Liver (tissue), 9 donors: Measurements from ENCODE around the gene PTBP3. TPM values are rescaled to one million over a fixed set of nuclear protein-coding genes. Genes with fewer than 3 reads are reported as not detected.

Experiments used
- DNase-seq: peaks from one replicate; pipeline ENCODE4 v3.0.0-alpha.2; 2017; ENCODE audit warnings: low spot score
- H3K27ac ChIP-seq, 2 donors: one replicate each; pipeline ENCODE4 v1.7.0; 2013; ENCODE audit warnings: inconsistent platforms in 2 of 2, low read length in 2 of 2, control low read depth in 1 of 2, low read depth in 1 of 2, mild to moderate bottlenecking in 1 of 2
- H3K27me3 ChIP-seq, 4 donors: one replicate each; pipeline versions ENCODE4 v1.6.1 to v1.7.0; 2013; ENCODE audit warnings: low read length in 3 of 4, inconsistent platforms in 1 of 4, mild to moderate bottlenecking in 1 of 4, moderate library complexity in 1 of 4; ENCODE audit not compliant: control insufficient read depth in 4 of 4, insufficient read depth in 4 of 4
- H3K36me3 ChIP-seq, 4 donors: one replicate each; pipeline versions ENCODE4 v1.6.1 to v1.7.0; 2013; ENCODE audit warnings: low read length in 3 of 4, mild to moderate bottlenecking in 3 of 4, low read depth in 1 of 4, moderate library complexity in 1 of 4; ENCODE audit not compliant: control insufficient read depth in 4 of 4, insufficient read depth in 3 of 4
- H3K4me1 ChIP-seq, 4 donors: one replicate each; pipeline versions ENCODE4 v1.6.1 to v1.7.0; 2013; ENCODE audit warnings: low read length in 3 of 4, mild to moderate bottlenecking in 3 of 4, moderate library complexity in 1 of 4; ENCODE audit not compliant: control insufficient read depth in 4 of 4, insufficient read depth in 4 of 4
- H3K4me3 ChIP-seq, 3 donors: one replicate each; pipeline versions ENCODE4 v1.6.1 to v1.7.0; 2013; ENCODE audit warnings: low read length in 3 of 3, control low read depth in 1 of 3, low read depth in 1 of 3, mild to moderate bottlenecking in 1 of 3
- H3K9ac ChIP-seq, 2 donors: one replicate each; pipeline ENCODE4 v1.7.0; 2013; ENCODE audit warnings: low read length in 2 of 2, mild to moderate bottlenecking in 2 of 2, moderate library complexity in 2 of 2, control low read depth in 1 of 2, low read depth in 1 of 2
- H3K9me3 ChIP-seq, 4 donors: one replicate each; pipeline versions ENCODE4 v1.6.1 to v1.7.0; 2013; ENCODE audit warnings: low read length in 3 of 4; ENCODE audit not compliant: control insufficient read depth in 4 of 4
- EGR1 ChIP-seq, 2 donors: IDR thresholded peaks; 2 replicates each; pipeline ENCODE4 v1.6.1; 2016 to 2018; ENCODE audit warnings: antibody characterized with exemption in 2 of 2, low read depth in 2 of 2
- FOXA1 ChIP-seq: IDR thresholded peaks from 2 replicates; pipeline ENCODE4 v1.6.1; 2016; ENCODE audit warnings: antibody characterized with exemption
- GABPA ChIP-seq, 2 donors: IDR thresholded peaks in 1 of 2; conservative IDR thresholded peaks in 1 of 2; 2 replicates each; pipeline ENCODE4 v1.6.1; 2016; ENCODE audit warnings: antibody characterized with exemption in 2 of 2, mild to moderate bottlenecking in 1 of 2, moderate library complexity in 1 of 2
- HNF4A ChIP-seq, 2 donors: conservative IDR thresholded peaks; 2 replicates each; pipeline ENCODE4 v1.6.1; 2016; ENCODE audit warnings: antibody characterized with exemption in 2 of 2, mild to moderate bottlenecking in 2 of 2
- HNF4G ChIP-seq: IDR thresholded peaks from 2 replicates; pipeline ENCODE4 v1.6.1; 2016; ENCODE audit warnings: antibody characterized with exemption
- JUND ChIP-seq, 2 donors: IDR thresholded peaks; 2 replicates each; pipeline ENCODE4 v1.6.1; 2016; ENCODE audit warnings: antibody characterized with exemption in 2 of 2
- NR2F2 ChIP-seq: IDR thresholded peaks from 2 replicates; pipeline ENCODE4 v1.6.1; 2016; ENCODE audit warnings: antibody characterized with exemption
- SP1 ChIP-seq: IDR thresholded peaks from 2 replicates; pipeline ENCODE4 v1.6.1; 2018; ENCODE audit warnings: antibody characterized with exemption, mild to moderate bottlenecking
- TAF1 ChIP-seq: conservative IDR thresholded peaks from 2 replicates; pipeline ENCODE4 v1.6.1; 2016; ENCODE audit warnings: antibody characterized with exemption, mild to moderate bottlenecking
- WGBS: extraction: QIAGEN DNeasy Blood & Tissue Kit; methylation state at CpG from one replicate; pipeline ENCODE4 v1.1.7; 2013; 5-methylcytosine and 5-hydroxymethylcytosine counted together
- polyA plus RNA-seq, 2 donors: library from polyadenylated mRNA; stranded (reverse) in 1 of 2; unstranded in 1 of 2; fragments of 200-250 nt in 1 of 2; fragments of >200 nt in 1 of 2; fragmentation: Nextera tagmentation in 1 of 2; extraction: Ambion mirVana in 1 of 2; gene quantifications; one replicate each; pipeline versions ENCODE4 v1.2.1 to v1.2.3, GENCODE V29; 2013 to 2015
- total RNA-seq, 2 donors: library from RNA; depleted of rRNA; stranded (reverse); fragments of >200 nt; gene quantifications; one replicate each; pipeline ENCODE4 v1.2.3, GENCODE V29; 2014
- TF ChIP-seq, protein P1 (sequence below): fragments of 150-350 bp; IDR thresholded peaks from 2 replicates; pipeline ENCODE4 v1.5.1; 2017; ENCODE audit warnings: improper control_type of control experiment, low read depth, low read length; ENCODE audit not compliant: missing input control
- TF ChIP-seq, protein P2 (sequence below): IDR thresholded peaks from 2 replicates; pipeline ENCODE4 v1.6.1; 2016; ENCODE audit warnings: antibody characterized with exemption
- TF ChIP-seq, protein P3 (sequence below): IDR thresholded peaks from 2 replicates; pipeline ENCODE4 v1.6.1; 2016; ENCODE audit warnings: antibody characterized with exemption, mild to moderate bottlenecking
- TF ChIP-seq, protein P4 (sequence below): IDR thresholded peaks from 2 replicates; pipeline ENCODE4 v1.6.1; 2016; ENCODE audit warnings: antibody characterized with exemption
- TF ChIP-seq, protein P5 (sequence below): IDR thresholded peaks from 2 replicates; pipeline ENCODE4 v1.6.1; 2016; ENCODE audit warnings: antibody characterized with exemption
- donor health status: healthy.
- donor health status: healthy.
- donor health status: healthy.
- donor health status: healthy.
- donor health status: healthy.

PTBP3 gene
- total and polyA plus RNA-seq, 4 donors = 4.3 to 34.1 (median 9.2) TPM

DNA sequence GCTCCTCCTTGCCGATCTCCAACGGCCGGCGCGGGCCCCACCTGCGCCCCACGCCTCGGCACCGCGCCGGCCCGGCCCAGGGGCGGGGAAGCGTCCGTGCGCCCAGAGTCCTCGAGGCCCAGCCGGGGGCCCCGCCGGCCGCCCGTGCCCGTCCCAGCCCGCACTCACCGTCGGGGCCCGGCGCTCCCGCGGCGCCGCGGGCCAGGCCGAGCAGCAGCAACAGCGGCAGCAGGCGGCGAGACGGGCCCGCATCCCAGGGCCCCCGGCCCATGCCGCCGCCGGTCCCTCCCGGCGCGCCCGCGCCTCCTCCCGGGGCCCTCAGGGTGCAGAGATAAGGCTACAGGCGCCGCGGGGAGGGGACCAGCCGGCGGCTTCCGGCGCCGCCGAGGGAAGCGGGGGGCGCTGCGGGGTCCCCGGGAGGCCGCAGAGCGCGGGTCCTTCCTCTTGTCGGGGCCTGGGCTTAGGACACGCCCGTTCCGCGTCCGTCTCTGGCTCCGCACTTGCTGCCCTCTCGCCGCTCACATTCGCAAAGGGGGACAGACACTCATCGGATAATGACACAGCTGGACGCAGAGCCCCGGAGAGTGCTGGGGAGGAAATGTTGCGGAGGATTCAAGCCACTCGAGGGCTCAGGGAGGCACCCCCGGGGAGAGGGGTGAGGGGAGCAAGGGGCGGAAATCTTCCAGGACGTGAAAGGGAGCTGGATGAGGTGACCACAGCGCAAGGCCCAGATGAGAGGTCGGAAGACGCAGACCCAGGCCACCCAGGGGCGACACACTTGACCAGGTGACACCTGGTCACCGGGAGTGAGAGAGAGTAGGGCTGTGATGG is 158.2 kb downstream of the PTBP3 start, which contains the start of gene SUSD1 (continued):
- TF ChIP-seq, protein P1, sequence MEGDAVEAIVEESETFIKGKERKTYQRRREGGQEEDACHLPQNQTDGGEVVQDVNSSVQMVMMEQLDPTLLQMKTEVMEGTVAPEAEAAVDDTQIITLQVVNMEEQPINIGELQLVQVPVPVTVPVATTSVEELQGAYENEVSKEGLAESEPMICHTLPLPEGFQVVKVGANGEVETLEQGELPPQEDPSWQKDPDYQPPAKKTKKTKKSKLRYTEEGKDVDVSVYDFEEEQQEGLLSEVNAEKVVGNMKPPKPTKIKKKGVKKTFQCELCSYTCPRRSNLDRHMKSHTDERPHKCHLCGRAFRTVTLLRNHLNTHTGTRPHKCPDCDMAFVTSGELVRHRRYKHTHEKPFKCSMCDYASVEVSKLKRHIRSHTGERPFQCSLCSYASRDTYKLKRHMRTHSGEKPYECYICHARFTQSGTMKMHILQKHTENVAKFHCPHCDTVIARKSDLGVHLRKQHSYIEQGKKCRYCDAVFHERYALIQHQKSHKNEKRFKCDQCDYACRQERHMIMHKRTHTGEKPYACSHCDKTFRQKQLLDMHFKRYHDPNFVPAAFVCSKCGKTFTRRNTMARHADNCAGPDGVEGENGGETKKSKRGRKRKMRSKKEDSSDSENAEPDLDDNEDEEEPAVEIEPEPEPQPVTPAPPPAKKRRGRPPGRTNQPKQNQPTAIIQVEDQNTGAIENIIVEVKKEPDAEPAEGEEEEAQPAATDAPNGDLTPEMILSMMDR = no peak
- TF ChIP-seq HNF4A (conservative IDR thresholded peaks at IDR 0.05) = no peak
- TF ChIP-seq, protein P2, sequence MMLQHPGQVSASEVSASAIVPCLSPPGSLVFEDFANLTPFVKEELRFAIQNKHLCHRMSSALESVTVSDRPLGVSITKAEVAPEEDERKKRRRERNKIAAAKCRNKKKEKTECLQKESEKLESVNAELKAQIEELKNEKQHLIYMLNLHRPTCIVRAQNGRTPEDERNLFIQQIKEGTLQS = no peak

DNA sequence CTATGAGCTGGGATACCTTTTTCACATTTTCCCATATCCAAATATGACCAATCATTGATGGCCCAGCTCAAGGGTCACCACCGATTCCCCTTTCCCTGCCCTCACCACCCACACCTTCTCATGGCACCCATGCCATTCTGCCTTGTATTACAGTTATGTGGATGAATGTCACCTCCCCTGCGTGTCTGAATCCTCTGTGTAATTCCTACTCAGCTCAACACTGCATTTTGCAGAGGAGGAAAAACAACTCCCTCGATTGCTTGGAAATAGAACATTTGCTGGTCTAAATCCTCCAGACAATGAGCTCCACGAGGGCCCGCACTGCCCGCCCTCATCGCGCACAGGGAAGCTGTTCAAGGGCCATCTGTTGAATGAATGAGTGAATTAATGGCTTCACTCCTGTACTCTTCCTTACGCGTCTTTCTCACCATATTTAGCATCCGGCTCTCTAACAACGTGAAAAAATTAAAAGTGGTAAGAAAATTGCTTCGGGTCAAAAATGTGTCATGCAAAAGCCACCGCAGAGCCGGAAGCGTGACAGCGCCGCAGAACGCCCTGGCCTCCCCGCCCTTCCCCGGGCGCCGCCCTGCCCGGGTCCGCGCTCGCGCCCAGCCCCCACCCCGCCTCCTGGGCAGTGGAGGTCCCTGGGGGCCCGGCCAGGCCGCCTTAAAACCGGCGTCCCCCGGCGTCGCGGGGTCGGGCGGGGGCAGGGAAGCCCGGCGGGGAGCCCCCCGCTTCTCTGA is 159.0 kb downstream of the PTBP3 start:
- TF ChIP-seq, protein P3, sequence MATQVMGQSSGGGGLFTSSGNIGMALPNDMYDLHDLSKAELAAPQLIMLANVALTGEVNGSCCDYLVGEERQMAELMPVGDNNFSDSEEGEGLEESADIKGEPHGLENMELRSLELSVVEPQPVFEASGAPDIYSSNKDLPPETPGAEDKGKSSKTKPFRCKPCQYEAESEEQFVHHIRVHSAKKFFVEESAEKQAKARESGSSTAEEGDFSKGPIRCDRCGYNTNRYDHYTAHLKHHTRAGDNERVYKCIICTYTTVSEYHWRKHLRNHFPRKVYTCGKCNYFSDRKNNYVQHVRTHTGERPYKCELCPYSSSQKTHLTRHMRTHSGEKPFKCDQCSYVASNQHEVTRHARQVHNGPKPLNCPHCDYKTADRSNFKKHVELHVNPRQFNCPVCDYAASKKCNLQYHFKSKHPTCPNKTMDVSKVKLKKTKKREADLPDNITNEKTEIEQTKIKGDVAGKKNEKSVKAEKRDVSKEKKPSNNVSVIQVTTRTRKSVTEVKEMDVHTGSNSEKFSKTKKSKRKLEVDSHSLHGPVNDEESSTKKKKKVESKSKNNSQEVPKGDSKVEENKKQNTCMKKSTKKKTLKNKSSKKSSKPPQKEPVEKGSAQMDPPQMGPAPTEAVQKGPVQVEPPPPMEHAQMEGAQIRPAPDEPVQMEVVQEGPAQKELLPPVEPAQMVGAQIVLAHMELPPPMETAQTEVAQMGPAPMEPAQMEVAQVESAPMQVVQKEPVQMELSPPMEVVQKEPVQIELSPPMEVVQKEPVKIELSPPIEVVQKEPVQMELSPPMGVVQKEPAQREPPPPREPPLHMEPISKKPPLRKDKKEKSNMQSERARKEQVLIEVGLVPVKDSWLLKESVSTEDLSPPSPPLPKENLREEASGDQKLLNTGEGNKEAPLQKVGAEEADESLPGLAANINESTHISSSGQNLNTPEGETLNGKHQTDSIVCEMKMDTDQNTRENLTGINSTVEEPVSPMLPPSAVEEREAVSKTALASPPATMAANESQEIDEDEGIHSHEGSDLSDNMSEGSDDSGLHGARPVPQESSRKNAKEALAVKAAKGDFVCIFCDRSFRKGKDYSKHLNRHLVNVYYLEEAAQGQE = no peak
- TF ChIP-seq GABPA (IDR thresholded peaks at IDR 0.05 in 1 of 2, conservative IDR thresholded peaks at IDR 0.05 in 1 of 2) = no peak
- no peak for TF ChIP-seq HNF4G
- TF ChIP-seq FOXA1 = no peak
- no peak for TF ChIP-seq JUND (IDR thresholded peaks at IDR 0.05)
- Histone ChIP-seq H3K27ac (no peak overlapping the region), H3K9me3 (no peaks in the 10 kb centered on the region), H3K4me1 (peaks cover 0 to 9% (median 2%) of the 10 kb centered on the region in 4 donors), H3K9ac (no peak overlapping the region), H3K4me3 (peak overlapping the region; percentile 18 to 82 (median 42)), H3K36me3 (no peaks in the 10 kb centered on the region), H3K27me3 (no peaks in the 10 kb centered on the region)
- WGBS = 10% methylated on average over 42 of the region's 42 CpGs
- DNase-seq = peak; percentile 74

DNA sequence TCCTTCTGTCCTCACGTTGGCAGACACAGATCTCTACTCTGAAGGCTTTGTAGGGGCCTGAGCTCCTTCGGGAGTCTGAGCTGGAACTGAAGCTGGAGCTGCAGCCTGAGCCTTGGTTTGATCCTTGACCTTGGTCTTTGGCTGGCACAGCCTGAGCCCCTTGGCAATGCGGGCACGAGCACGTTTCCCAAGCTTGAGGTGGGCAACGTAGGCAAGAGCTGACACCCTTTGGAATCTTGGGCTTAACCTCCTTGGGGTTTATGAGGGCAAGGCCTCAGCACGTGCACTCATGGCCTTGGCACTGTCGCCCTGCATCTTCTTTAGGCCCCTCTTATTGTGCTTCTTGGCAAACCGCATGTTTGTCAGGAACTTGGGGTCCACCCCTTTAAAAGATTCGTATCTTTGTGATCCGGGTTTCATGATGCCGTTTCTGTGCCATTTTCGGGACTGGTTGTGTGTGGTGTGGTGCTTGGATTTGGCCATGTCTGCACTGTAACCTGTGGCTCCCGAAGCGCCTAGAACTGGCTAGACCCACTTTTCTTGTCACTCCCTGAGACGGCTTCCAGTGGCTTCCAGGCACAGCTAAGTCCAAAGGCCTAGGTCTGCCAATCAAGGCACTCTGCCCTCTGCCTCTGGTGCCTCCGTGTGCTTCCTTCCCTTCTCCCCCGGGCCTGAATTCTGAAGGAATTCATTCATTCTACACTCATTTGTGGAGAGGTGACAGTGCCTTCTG is 159.8 kb downstream of the PTBP3 start:
- Histone ChIP-seq H3K9ac (no peak overlapping the region), H3K4me3 (no peak overlapping the region), H3K9me3 (no peaks in the 10 kb centered on the region), H3K27me3 (no peaks in the 10 kb centered on the region), H3K27ac (no peak overlapping the region), H3K4me1 (peaks cover 0 to 9% (median 2%) of the 10 kb centered on the region in 4 donors), H3K36me3 (no peaks in the 10 kb centered on the region)
- WGBS = 92% methylated on average over 18 of the region's 18 CpGs
- DNase-seq = no peak
- no peak for TF ChIP-seq EGR1 (IDR thresholded peaks at IDR 0.05; ENCODE audit: low read depth in 2 of 2)
- no peak for TF ChIP-seq JUND (IDR thresholded peaks at IDR 0.05)
- no peak for TF ChIP-seq NR2F2
- no peak for TF ChIP-seq GABPA (IDR thresholded peaks at IDR 0.05 in 1 of 2, conservative IDR thresholded peaks at IDR 0.05 in 1 of 2)
- no peak for TF ChIP-seq TAF1
- TF ChIP-seq SP1 = no peak
- TF ChIP-seq, protein P2 = no peak
- TF ChIP-seq, protein P4, sequence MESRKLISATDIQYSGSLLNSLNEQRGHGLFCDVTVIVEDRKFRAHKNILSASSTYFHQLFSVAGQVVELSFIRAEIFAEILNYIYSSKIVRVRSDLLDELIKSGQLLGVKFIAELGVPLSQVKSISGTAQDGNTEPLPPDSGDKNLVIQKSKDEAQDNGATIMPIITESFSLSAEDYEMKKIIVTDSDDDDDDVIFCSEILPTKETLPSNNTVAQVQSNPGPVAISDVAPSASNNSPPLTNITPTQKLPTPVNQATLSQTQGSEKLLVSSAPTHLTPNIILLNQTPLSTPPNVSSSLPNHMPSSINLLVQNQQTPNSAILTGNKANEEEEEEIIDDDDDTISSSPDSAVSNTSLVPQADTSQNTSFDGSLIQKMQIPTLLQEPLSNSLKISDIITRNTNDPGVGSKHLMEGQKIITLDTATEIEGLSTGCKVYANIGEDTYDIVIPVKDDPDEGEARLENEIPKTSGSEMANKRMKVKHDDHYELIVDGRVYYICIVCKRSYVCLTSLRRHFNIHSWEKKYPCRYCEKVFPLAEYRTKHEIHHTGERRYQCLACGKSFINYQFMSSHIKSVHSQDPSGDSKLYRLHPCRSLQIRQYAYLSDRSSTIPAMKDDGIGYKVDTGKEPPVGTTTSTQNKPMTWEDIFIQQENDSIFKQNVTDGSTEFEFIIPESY = no peak
- no peak for TF ChIP-seq HNF4A (conservative IDR thresholded peaks at IDR 0.05)
- TF ChIP-seq, protein P1 = no peak
- TF ChIP-seq FOXA1 = no peak
- TF ChIP-seq HNF4G = no peak
- TF ChIP-seq, protein P5, sequence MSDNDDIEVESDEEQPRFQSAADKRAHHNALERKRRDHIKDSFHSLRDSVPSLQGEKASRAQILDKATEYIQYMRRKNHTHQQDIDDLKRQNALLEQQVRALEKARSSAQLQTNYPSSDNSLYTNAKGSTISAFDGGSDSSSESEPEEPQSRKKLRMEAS = no peak
